Epithelial cell of prostate (primary cell): Measurements from ENCODE around the gene B4GAT1.
"Not testable (repeated sequence)": the region's sequence is repeated elsewhere in the genome, so short reads cannot be mapped to it uniquely, and the experiment has no call there.

Experiments
- DNase-seq: peaks from one replicate; pipeline ENCODE4 v3.0.0-alpha.2; 2011; ENCODE audit warnings: low read depth, low spot score
- H3K27ac ChIP-seq: fragments of 450-650 bp; 2 replicates; pipeline ENCODE4 v1.5.1; 2017; ENCODE audit warnings: mild to moderate bottlenecking

Gene B4GAT1

DNA sequence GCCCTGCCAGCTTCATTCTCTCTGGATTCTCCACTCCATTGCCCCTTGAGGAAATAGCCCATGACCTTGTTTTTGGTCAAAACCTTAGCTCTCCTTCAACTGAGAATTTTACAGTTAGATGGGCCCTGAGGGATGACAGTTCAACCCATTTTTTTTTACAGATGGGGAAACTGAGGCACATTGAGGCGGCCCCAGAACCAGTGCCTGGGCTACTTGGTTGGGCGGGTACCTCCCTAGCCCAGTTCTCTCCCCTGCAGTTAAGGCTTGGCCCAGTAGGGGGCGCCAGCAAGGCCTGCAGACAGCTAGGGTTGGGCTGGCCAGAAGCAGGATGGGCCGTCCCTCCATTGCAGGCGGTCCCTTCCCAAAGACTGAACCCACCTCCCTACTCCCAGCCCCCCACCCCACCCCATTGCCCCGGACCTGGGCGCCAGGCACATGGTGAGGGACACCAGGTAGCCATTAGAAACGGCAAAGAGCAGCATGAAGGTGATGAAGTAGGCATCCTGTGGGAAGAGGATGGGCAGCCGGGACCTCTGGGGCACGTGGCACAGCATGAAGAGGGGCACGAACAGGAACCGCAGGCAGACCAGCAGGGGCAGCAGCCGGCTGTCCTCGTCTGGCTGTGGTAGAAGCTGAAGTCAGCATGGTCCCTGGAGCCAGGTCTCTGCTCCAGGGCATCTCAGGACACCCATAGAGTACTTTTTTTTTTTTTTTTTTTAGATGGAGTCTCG is 16.5 kb upstream of the B4GAT1 start:
- no peak for DNase-seq
- H3K27ac ChIP-seq = no peak overlapping the region

DNA sequence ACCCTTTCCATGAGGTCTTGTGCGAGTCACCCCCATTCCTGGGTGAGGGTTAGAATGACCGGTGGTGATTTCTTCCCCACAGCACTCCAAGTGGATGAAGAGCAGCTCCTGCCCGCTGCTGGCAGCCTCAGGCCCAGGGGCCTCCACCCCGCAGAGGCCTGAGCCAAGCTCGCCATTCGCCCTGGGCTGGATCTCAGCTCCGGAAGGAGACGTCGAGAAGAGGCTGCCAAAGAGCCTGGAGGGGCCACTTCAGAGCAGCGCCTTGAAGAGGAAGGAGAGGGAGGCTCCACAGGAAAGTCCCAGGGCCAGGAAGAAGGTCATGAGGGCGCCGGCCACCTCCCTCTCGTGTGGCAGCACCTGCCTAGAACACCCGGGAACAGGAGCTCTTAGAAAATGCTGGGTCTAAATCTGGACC is 15.8 kb upstream of the B4GAT1 start:
- no peak overlapping the region for H3K27ac ChIP-seq
- no peak for DNase-seq

DNA sequence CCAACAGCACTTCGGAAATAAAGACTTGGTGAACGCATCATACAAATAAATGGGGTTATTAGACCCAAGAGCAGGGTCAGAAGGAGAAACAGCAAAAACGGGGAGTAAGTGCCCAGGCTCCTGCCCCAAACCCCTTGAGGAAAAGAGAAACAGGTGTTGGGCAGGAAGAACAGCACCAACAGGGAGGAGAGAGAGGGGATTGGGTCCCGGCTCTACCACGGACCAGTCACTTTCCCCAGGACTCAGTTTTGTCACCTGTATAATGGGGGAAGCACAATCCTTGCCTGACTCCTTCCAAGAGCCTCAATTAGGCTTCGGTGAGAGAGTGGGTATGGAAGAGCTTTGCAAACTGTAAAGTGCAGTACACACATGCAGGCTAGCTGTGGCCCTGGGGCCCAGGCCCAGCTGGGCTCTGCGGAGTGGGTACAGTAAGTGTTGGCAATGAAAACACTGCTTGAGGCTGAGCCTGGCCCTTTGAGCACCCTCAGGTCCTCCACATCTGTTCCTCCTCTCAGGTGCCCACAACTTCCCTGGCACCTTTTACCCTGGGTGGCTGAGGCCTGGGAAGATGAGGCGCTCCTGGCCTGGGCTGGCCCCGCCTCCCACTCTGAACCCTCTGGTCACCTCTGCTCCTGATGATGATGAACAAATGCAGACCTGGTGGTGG is 15.2 kb upstream of the B4GAT1 start:
- DNase-seq = no peak
- H3K27ac ChIP-seq = no peak overlapping the region

DNA sequence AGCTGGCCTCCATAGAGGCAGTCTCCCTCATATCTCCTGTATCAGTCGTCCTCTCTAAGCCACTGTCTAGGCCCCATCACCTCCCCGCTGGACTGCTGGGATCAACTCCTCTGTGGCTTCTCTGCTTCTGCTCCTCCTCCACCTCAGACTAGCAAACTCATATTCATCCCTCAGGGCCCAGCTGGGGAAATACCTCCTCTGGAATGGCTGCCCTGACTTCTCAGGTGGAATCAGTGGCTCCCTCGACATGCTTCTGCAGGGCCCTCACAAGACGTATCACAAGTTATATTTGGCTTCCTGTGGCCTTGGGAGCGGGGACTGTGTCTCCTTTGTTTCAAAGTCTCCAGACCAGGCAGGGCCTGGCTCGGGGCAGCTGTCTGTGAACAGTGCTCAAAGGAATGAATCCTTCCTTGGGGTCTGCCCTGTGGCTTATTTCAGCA is 14.1 kb upstream of the B4GAT1 start:
- H3K27ac ChIP-seq = no peak overlapping the region
- DNase-seq = no peak

DNA sequence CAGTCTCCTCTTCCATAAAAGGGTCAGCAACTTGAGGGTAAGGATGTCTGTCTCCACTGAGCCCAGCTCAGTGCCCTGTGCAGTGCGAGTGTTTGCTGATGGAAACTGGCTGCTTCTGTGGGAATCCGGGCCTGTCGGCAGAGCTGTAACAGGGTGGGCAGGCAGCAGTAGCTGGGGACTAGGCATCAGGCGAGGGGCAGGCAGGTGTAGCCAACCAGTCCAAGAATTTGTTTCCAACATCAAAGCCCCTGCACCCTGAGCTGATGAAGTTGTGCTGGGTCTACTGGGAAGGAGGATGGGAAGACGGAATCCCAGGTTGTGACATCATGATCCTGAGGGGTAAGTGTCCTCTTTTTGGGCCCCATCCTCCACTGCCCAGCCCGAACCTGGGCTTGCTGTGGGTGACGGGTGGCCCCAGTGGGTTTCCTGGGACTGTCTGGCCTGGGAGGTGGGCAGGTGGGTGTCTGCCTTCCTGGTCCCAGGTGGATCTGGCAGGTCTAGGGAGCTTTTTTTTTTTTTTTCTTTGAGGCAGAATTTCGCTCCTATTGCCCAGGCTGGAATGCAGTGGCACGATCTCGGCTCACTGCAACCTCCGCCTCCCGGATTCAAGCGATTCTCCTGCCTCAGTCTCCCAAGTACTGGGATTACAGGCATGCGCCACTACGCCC is 13.1 kb upstream of the B4GAT1 start:
- DNase-seq = no peak
- H3K27ac ChIP-seq = no peak overlapping the region

DNA sequence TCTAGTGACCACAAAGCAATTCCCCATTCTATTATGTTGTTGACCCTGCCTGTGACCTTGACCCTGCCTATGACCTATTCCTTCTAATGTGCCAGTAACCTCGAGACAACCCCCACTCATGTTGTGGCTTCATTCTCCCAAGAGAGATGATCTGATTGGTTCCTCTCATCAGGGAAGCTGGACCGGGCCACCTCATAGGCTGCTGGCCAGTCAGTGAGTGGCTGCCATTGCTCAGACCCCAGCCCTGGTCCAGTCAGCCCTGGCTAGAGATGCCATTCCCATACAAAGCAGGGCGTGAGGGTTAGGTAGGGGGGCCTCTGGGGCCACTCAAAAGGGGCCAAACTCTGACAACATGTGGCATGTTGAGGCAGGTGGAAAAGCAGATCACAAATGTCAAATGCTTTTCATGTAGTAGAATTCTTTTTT is 12.2 kb upstream of the B4GAT1 start:
- no peak overlapping the region for H3K27ac ChIP-seq
- DNase-seq = no peak

DNA sequence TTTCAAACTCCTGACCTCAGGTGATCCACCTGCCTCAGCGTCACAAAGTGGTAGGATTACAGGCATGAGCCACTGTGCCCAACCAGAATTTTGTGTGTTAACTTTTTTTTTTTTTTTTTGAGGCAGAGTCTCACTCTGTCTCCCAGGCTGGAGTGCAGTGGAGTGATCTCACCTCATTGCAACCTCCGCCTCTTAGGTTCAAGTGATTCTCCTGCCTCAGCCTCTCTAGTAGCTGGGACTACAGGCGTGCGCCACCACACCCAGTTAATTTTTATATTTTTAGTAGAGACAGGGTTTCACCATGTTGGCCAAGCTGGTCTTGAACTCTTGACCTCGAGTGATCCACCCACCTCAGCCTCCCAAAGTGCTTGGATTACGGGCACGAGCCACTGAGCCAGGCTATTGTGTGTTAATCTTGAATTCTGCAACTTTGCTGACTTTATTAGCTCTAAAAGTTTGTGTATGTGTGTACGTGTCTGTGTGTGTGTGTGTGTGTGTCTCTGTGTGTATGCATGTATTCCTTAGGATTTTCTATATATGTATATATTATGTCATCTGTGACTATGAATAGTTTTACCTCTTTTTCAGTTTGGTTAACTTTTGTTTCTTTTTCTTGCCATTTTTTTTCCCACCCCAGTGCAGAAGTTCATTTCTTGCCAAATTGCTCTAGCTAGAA is 3.3 kb upstream of the B4GAT1 start:
- not testable (repeated sequence) for H3K27ac ChIP-seq

DNA sequence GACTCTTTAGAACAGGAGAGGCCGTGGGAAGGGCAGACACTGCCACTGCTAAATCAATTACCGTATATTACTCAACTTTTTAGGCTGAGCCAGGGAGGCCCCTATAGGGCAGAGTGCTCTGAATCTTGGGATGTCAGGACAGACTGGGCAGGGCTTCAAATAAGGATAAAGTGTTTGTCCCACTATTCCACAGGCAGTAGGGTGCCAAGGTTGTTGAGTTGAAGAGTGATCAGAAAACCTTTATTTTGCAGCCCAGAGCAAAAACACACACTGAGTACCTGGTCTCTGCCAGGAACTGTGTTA is 1.6 kb upstream of the B4GAT1 start:
- no peak for DNase-seq
- no peak overlapping the region for H3K27ac ChIP-seq

More for the DNA sequence above, 3.3 kb upstream of the B4GAT1 start:
- not testable (repeated sequence) for DNase-seq

DNA sequence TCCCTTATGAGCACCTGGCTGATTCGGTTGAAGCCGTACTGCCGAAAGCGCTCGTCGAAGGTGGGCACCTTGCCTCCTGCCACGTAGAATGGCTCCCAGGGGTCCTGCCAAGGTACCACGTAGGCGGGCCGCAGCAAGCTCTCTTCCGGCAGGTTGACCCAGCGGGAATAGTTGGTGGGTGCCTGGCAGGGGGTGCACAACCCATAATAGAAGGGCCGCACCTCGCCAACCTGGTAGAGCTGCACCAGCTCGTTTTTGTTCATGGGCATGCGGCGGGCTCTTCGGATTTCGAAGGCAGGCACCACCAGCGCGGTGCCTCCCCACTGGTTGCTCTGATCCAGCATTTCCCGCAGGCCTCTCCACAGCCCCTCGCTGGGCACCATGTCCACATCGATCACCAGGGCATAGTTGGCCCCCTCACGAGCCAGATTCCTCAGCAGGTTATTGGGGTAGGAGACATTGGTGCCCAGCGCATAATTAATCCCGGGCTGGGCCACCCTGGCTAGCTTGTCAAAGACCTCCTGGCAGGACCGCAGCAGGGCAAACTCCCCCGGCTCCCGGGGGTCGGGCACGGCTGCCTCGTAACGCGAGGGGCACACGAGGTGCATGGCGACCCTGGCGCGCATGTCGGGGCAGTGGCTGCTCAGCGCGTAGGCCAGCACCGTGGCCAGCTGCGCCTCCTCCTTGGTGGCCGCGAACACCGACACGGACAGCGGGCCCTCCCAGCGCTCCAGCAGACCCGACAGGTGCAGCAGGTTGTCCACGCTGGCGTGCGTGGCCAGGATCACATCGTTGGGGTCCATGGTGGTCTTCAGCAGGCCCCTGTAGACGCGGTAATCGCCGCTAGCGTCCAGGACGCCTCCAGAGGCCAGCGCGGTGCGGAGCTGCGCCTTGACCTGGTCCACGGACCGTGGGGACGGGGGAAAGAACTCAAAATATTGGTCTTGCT is 679 bp downstream of the B4GAT1 start:
- no peak for DNase-seq
- peak overlapping the region; percentile 79 for H3K27ac ChIP-seq

DNA sequence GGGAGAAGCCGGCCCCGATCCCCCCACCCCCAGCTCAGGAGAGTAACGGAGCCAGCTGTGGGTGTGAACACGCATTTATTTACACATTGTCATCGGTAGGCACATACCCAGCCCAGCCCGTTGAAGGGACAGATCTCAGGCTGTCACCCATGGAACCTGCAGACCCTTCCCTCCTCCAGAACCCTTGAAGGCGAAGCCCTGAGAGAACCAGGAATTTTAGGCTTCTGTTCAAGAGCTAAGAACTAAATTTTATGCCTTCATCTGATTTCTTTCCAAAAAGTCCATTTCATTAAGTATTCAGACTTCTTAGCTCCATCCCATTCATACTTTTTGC is 2.1 kb downstream of the B4GAT1 start:
- H3K27ac ChIP-seq = peak overlapping the region; percentile 65
- DNase-seq = no peak

DNA sequence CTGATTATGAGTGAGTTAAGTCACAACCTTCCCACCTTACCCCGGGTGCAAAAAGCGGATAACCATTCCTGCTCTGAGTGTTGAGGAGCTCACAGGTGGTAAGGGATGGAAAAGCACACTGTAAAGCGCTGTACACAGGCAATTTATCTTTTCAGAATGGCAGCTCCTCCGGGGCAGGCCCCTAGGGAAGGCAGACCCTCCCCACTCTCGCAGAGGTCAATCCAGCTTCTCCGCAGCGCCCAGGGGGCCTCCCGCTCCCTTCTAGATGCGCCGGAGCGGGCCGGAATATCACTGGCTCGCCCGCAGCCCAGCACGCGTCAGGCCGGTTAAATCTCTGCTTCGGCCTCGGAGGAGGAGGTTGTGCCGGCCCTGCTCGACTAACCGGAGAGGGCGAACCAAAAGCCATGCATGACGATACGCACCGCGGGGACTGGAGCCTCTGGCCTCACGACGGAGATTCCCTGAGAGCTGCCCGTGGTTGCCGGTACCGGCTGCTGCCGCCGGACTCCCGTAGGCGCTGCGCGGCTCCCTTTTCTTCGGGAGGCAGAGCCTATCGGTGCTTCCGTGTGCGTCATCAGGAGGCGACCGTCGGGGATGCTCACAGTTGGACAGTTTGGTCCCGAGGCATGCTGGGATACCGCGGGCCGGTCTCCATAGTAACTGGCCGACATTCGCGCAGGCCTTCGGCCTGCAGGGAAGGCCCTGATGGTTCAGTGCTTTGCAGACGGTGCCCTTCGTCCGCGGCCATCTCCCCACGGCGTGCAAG is 2.7 kb downstream of the B4GAT1 start, which contains the start of gene BRMS1:
Gene BRMS1, minus strand, starts transcription at position 555 of the 766 bp plus-strand sequence. CDS start 2,870 bp downstream, outside the sequence.
- DNase-seq = peak; percentile 89
- peak within 1 kb of the TSS; percentile 65 for H3K27ac ChIP-seq

DNA sequence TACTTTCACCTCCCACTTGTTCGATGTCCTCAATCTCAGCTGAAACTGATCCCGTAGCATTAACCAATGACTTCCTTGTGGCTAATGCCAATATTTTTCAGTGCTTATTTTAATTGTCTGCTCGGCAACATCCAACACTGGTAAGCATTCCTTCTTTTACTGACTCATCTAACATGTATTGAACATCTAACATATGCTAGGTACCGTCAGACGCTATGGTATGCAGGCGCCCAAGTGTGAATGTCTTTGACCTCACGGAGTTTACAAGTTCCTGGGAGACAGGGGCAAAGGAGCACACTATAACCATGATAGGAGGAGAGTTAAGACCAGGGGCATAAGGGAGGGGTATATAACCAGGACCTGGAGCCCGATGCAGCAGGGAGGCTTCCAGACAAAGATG is 4.3 kb downstream of the B4GAT1 start:
- DNase-seq = no peak

DNA sequence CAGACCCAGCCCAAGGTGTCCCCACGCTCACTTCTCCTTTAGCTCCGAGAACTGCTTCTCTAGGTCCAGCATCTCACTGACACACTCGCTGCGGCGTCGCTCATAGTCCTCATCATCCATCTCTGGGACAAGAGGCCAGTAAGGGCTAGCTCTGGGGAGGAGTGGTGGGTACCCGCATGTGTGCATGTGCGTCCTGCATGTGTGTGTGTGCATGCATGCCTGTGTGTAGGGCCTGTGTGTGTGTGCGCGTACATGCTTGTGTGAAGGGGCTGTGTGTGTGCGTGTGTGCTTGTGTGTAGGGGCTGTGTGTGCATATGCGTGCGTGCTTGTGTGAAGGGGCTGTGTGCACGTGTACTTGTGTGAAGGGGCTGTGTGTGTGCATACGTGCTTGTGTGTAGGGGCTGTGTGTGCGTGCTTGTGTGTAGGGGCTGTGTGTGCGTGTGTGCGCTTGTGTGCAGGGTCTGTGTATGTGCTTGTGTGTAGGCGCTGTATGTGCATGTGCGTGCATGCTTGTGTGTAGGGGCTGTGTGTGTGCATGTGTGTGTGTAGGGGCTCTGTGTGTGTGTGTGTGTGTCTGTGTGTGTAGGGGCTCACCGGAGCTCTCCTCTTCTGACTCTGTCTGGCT is 5.8 kb downstream of the B4GAT1 start:
- H3K27ac ChIP-seq = no peak overlapping the region
- no peak for DNase-seq

More for the DNA sequence above, 4.3 kb downstream of the B4GAT1 start:
- no peak overlapping the region for H3K27ac ChIP-seq

DNA sequence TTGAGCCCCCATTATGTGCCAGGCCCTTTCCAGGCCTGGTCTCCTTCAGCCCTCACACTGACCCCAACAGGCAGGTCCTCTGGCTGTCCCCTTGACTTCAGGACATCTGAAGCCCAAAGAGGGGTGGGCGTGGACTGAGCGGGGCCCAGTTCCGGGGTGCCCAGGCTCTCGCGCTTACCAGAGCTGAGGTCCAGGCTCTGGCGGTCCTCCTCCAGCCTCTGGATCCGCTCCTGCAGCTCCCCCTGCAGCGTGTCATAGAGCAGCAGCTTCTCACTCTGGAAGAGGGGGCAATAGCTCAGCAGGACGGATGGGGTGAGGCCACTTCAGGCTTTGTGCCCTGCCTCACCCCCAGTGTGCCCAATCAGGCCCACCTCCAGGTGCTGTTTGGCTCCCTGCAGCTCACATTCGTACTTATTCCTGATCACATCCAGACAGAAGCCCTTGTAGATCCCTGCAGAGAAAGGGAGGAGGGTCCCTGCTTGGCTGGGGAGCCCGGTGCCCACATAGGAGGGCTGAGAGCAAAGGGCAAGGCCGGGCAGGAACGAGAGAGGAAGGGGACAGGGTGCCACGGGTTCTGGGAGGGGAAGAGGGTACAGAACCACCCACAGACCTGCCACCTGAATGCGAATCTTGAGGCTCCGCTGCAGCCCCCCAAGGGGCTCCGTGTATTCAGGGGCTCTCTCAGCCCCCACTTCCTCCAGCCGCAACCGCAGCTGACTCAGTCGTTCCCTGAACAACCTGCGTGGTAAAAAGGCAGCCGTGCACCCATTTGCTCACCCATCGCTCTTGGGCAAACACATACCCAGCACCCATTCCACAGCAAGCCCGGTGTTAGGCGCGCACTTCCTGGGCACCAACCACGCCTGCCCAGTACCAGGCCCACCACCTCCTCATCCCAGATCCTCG is 6.6 kb downstream of the B4GAT1 start:
- H3K27ac ChIP-seq = no peak overlapping the region
- no peak for DNase-seq

DNA sequence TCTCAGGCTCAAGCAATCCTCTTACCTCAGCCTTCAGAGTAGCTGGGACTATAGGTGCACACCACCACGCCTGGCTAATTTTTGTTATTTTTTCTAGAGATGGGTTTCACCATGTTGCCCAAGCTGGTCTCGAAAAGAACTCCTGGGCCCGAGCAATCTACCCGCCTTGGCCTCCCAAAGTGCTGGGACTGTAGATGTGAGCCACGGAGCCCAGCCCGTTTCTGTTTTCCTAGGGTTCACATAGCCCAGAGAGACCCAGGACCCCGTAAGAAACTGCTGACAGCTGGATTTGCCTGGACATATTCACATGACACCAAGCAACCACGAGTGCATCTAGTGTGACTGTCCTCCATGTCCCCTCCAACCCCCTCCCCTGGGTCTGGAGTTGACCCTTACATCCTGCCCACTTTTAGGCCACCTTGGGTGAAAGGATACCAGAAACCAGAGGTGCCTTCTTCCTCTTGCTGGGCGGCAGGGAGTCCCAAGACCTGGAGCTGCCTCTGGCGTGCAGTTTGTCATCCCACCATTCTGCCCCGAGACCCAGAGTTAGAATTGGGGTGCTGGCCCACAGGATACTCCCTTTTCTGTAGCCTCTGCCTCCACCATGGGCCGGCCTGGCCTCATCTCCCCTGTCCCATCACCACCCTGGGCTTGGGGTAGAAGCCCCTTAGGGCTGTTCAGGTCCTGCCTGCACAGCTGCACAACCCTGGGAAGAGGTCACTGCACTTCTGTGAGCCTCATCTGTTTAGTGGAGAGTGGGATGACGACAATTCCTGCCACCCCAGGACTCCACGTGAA is 7.5 kb downstream of the B4GAT1 start:
- peak overlapping the region; percentile 95 for H3K27ac ChIP-seq

DNA sequence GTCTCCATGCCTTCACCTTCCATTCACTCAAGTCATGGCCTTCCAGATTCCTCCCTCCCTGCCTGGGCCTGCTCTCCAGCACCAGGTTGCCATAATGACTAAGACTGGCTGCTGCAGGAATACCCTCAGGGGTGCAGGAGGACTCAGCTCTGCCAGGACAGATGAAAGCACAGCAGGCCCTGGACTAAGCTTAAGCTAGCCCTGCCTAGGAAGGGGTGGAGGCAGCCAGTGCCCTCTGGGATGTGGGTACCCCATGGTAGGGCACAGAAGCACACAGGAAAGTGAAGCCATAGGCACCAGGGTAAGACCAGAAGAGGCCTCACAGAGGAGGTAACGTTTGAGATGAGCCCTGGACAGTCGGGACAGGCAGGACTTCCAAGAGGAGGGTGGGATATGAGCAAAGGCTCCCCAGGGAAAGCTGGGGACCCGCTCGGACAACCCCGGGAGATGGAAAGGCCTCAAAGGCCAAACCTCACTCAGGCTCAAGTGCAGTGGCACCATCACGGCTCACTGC is 8.2 kb downstream of the B4GAT1 start:
- peak; percentile 95 for DNase-seq
- H3K27ac ChIP-seq = peak overlapping the region; percentile 95

More for the DNA sequence above, 7.5 kb downstream of the B4GAT1 start:
- DNase-seq = no peak
